Loucy (cell line): ENCODE data around the gene CDH26.

Experiments used
- CTCF ChIP-seq: fragments of 200-600 bp; sonication (generic); conservative IDR thresholded peaks from 2 replicates; pipeline ENCODE4 v1.5.1; 2014; ENCODE audit warnings: mild to moderate bottlenecking, antibody characterized with exemption, low read length
- EZH2phosphoT487 ChIP-seq: fragments of 200-600 bp; IDR thresholded peaks from 2 replicates; pipeline ENCODE4 v1.6.1; 2018; ENCODE audit warnings: antibody characterized with exemption, mild to moderate bottlenecking, moderate library complexity, borderline replicate concordance

DNA sequence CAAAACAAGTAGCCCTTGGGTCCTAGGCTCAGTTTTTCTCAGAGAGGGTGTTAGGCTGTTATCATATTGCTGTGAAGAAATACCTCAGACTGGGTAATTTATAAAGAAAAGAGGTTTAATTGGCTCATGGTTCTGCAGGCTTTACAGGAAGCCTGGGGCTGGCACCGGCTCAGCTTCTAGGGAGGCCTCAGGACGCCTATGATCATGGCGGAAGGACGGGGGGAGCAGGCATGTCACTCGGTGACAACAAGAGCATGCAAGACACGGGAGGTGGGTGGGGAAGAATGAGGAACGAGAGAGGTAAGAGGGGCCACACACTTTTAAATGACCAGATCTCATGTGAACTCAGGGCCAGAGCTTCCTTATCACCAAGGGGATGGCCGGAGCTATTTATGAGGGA lies 26.9 kb downstream of the CDH26 start:
- TF ChIP-seq CTCF (no peak), EZH2phosphoT487 (no peak)
